SU-DHL-6 (cell line): Measurements from ENCODE around the gene KIF12.

ENCODE experiments used
- CTCF ChIP-seq: fragments of 200-600 bp; sonication (generic); IDR thresholded peaks from one replicate; pipeline ENCODE4 v1.5.1; 2017; ENCODE audit warnings: antibody characterized with exemption, mild to moderate bottlenecking, low read length, moderate library complexity; ENCODE audit not compliant: insufficient read depth, poor library complexity, severe bottlenecking
- EZH2phosphoT487 ChIP-seq: fragments of 200-600 bp; sonication (generic), shearing (Covaris generic); conservative IDR thresholded peaks from 2 replicates; pipeline ENCODE4 v1.6.1; 2018; ENCODE audit warnings: mild to moderate bottlenecking, antibody characterized with exemption, low read length, moderate library complexity, mixed read lengths

- TF ChIP-seq CTCF (no peak), EZH2phosphoT487 (no peak)
Measured at GRCh38 chr9:114107286-114108001, 8.4 kb upstream of the KIF12 start.
